GM21526 (cell line): Measurements from ENCODE around the gene ARHGEF26.

ENCODE experiments used
- ATAC-seq: cut with Tn5 transposase; IDR thresholded peaks from one replicate; pipeline ENCODE4 v1.9.1; 2021; ENCODE audit warnings: moderate library complexity; ENCODE audit not compliant: unreplicated experiment, low FRiP score

ARHGEF26 gene

DNA sequence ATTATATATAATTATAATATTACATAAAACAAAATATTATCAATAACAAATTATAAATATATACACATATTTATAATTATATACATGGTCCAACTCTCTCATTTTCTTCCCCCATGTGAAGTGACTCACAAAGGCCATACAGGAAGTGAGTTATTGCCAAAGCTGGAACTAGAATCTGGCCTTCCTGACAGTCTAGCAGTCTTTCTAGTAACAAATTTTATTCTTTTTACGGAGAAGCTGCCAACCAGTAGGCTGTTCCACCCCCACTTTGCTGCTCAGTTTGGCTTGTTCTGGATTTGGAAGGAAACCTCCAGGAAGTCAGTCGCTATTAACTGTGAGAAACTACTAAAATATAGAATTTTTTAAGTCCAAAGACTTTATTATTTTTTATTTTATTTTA, 123.5 kb downstream of the ARHGEF26 start:
- ATAC-seq = no peak

DNA sequence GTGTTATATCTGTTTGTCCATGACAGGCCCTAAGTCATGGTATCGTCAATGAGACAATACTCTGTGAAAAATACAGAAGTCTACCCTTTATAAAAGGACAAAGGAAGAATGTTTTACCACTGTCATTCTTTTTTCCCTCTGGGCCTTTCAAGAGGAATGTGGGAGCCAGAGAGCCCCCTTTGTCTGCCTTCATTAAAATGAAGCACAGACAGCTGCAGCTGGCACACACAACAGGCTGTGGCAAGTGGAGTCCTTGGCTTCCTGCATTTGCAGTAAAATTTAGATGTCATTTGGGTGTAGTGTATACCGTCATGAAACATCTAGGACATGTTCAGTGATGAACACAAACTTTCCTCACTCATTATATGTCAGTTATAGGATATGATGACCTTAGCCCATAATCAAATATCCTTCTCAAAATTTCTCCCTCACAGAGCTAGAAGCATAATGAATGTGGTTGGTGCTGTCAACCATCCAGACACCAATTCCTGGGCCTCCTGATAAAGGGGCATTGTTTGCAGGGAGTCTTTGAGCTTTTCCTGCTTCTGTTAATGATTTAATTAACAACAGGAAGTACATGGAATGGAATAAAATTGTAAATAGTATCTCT, 126.7 kb downstream of the ARHGEF26 start:
- no peak for ATAC-seq

DNA sequence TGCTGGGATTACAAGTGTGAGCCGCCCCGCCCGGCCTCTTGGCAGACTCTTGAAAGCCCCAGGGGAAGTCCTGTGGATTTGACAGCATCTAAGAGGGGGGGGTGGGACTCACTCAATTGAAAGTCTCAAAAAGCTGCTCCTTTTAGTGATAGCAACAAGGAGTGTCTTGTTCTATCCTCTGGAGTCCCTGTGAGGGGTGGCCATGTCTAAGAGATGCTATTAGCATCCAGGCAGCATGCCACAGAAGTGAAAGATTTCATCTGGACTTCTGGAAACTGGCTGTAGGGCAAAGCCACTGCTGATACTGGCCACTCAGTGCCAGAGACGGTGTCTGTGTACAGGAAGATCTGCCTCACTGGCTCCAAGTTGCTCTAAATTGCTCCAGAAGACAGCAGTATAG, 129.1 kb downstream of the ARHGEF26 start:
- ATAC-seq = no peak

DNA sequence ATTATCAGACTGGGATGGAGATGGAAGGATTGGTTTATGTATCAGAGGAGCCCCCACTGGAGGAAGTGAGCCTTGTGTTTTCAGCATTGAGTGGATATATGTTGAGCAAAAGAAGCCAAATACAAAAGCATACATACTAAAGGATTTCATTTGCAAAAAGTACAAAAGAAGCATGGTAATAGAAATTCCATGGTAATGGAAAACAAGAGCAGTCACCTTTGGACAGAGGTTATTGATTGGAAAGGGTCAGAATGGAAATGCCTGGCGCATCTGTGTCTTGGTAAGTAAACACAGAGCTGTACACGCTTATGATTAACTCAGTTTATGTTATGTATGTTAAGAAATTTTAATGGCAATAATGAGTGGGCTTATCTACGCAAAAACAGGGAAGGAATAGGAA, 130.4 kb downstream of the ARHGEF26 start:
- ATAC-seq = no peak

DNA sequence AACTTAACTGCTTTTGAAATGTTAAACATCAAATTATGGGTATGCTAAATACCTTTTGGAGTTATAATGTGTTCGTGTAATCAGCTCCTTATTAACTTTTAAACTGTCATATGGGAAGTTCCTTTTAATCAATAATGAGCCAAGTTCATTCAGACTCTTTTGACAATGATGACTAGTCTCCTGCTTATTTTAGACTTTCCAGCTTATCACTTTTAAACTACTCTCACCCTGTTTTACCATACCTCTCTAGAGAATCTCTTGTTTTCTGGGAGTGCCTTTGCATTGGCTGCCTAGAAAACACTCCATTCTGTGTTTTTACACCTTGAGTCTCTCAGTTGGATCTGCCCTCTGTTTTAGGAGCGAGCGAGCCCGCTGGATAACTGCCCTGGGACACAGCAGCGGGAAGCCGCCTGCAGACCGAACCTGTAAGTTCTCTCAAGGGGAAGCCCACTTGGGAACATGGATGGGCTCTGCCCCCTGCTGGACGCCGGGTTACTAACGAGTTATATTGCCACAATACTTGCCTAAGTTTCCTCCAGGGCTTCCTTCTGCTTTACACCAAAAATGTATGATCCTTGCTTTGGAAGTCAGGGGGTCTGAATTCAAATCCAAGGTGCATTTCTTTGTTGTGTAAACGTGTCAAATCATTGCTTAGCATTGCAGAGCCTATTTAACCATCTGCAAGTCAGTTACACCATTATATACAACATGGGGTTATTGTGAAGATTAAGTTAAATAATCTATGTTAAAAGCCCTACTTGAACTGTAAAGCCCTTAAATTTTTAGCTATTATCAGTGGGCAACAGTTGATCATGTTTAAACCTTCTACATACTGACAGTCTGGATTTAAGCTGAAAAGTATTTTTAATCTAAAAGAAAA, 131.8 kb downstream of the ARHGEF26 start:
- ATAC-seq = peak; percentile 74

DNA sequence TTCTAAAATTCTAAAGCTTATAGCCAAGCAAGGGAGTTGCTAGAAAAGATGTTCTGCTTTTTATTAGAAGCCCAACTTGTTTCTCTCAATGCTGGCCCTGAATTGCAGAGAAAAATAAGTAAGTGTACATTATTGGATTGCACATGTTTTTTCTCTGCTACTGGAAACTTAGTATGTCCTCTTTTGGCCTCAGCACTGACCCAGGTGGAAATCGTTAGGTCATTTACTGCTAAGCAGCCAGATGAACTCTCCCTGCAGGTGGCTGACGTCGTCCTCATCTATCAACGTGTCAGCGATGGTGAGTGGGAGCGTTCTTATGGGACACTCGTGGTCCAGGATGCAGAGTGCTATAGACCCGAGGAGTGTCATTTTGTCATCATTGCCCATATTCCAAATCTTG, 133.3 kb downstream of the ARHGEF26 start:
- no peak for ATAC-seq

DNA sequence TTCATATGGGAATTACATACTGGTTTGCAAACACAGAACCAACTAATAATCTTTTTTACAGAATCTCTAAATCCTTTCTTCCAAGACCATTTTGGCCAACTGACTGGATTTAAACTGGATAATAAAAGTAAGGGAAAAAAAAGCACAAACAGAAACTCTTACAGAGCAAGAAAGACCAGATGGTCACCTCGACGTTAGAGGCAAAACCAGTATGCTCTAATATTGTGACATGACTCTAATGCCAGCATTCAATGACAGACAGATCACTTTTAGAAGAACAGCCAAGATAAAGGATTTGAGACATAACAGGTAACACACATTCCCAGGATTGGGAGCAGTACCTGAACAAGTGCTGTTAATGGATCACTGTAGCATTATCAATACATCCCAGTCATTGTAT, 152.2 kb downstream of the ARHGEF26 start:
- no peak for ATAC-seq

DNA sequence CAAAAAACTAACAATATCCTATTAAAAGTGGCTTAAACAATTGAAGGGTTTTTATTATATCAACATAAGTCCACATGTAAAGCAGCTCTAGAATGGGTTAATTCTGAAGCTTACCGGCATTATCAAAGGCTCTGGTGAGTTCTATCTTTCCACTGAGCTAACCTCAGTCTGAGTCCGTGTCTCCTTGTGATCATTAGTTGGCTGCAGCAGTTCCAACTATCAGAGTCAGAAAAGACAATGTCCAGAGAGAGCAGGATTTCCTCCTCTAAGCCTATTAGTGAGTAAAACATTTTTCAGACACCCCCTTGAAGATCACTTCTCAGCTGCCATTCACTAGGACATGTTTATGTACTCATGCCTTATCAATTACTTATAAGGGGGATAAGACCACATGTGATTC, 153.2 kb downstream of the ARHGEF26 start:
- no peak for ATAC-seq

DNA sequence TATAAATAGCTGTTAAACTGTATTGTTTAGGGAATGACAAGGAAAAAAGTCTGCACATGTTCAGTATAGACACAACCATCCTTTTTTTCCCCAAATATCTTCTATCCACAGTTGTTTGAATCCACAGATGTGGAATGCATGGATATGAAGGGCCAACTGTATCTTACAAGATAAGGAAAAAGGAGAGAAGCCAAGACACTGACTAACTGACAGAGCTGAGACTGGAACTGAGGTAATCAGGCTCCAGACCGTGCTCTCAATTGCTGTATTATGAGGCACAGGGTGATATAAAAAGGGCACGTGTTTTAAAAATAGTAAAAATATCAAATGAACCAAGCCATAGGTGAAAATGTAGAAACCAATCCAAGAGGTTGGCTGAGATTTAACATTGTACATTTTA, 154.1 kb downstream of the ARHGEF26 start:
- ATAC-seq = no peak

DNA sequence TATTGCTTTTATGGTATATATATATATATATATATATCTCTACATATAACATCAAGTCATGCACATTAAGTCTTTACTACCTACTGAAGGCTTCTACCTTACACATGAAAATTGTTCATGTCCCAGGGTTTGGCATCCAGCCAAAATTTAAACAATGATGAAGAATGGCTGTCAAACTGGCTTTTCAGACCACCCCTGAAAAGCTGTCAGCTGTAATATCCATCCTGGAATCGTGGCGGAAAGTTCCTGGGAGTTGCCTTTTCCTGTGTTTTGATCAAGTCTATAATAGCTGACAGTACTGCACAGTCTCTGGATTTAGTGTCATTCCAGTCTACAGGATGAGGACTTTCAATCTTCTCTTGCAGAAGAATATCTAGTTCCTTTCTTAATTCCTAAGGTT, 154.8 kb downstream of the ARHGEF26 start:
- ATAC-seq = no peak

DNA sequence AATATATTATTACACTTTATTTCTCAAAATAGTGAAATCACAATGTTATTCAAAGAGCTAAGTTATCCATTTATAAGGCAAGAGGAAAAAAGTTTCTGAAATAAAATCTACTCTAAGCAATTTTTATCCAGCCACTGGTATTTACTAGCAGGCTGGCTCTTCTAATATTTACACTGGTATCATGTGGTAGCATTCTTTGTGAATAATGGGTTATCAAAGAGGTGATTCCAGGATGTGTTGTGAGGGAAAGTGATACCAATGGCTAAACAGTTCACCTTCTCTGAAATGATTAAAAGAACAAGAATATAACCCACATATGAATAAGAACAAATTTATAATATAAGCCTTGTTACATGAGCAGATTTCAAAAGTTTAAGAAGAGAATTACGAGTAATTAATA, 159.0 kb downstream of the ARHGEF26 start:
- ATAC-seq = no peak

DNA sequence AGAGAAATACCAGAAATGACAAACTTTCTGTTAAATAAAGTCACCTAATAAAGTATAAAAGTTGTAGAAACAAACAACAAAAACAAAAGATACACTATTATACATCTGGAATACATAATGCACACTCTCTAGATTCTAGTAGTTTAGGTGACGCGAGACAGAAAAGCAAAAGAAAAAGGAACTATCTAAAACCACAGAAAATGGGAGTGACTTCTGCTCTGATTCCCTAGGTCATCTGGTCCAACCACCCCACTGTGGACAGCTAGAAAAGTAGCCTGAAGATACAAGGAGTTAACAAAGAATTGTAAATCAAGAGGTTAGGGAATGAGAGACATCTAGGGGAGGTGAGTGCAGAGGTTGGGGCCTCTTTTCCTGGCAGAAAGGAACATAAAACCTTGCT, 164.0 kb downstream of the ARHGEF26 start:
- no peak for ATAC-seq

DNA sequence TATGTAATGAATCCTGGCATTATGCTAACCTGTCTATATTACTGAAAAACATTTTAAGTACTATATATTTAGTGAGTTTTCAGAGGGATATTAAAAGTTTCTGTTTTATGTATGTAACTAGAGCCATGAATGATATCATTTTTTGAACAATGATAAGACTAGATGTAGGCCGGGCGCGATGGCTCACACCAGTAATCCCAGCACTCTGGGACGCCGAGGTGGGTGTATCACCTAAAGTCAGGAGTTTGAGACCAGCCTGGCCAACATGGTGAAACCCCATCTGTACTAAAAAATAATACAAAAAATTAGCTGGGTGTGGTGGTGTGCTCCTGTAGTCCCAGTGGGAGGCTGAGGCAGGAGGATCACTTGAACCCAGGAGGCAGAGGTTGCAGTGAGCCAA, 169.0 kb downstream of the ARHGEF26 start:
- ATAC-seq = no peak

DNA sequence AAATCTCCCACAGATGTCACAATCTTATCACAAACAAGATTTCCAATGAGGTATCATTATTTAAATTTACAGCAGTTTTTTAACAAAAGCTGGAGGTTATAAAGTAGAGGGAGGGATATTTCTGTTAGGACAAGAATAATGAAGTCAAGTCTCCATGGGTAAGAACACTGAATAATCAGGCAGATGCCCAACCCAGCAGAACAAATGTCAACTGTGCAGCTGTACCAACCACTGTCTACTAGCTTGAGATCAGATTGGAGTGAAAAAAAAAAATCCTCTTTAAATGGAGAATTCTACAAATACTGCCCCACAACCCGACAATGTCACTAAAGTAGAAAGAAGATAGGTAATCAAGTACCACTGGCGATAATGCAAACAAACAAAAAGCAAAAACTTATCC, 172.8 kb downstream of the ARHGEF26 start:
- ATAC-seq = no peak

DNA sequence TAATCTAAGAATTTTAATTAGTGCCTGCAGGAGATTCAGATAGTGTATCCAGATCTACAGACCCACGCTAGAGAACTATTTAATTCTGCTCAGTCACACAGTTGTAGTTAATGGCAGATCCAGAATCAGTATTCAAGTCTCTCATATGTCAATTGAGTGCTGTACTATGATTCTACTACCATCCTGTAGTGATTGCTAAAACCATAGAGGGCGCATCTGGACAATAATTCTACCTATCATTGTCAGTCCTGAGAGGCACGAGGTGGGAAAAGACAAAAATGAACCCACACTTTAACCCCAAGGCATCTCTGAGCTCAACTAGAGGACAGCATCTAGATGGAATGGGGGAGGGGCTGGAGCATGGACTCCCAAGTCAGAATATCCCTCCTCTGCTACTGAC, 180.4 kb downstream of the ARHGEF26 start:
- ATAC-seq = no peak

DNA sequence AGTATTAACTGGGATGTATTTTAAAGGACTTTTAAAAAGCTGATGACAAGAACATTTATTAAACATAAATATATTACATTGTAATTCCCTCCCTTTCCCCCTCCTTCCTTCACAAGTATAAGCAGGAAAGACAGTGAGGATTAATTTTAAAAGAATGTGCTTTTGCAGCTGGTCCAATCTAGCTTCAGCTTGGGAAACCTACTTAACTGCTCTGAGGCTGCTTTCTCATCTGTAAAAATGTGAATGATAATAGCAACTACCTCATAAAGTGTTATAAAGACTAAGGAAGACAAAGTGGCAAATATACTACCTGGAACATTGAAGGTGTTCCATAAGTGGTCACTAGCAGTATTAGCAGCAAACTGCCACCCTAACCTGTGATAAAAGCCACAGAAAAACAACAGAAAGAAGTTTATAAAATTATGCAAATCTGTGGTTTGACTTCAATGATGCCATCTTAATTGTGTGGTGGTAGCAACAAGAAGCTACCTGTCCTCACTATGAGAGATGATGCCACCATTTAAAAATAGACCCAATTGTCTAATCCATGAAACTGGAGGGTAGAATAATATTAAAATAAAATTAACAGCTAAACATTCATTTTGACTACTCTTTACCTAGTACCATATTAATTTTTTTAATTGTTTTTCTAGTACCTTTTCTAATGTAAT, 183.1 kb downstream of the ARHGEF26 start:
- ATAC-seq = no peak

DNA sequence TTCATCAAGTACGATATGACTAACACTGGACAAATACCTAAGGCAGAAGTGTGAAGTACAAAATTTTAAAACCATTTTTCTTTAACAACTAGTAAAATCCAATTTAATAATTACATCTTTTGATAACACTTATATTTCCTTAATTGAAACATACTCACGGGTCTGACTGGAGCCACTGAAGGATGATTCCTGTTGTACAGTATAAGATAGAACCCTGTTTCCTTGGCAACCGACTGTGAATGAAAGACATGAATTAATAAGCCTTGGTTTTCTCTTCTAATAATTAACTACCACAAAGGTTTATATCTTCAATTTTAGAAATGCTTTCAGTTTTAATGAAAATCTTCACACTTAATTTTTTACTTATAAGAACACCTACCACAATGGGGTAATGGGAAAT, 183.7 kb downstream of the ARHGEF26 start:
- ATAC-seq = no peak

DNA sequence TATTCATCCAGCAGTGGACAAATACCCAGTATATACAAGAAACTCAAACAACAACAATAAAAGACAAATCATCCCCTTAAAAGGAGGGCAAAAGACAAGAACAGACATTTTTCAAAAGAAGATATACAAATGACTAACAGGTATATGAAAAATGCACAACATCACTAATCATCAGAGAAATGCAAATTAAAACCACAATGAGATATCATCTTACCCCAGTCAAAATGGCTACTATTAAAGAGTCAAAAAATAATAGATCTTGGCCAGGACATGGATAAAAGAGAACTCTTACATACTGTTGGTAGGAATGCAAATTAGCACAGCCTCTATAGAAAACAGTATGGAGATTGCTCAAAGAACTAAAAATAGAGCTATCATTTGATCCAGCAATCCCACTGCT, 186.2 kb downstream of the ARHGEF26 start:
- ATAC-seq = no peak
